Activated CD4-positive, alpha-beta T cell treated with anti-CD3 and anti-CD28 coated beads, Interleukin-2, amount 10 ng/mL, durations not matched to agents 24 days and 14 days (primary cell): ENCODE results near the gene PCDH9. TPM values are rescaled to one million over a fixed set of nuclear protein-coding genes. Genes with fewer than 3 reads are reported as not detected.

Source experiments
- DNase-seq: peaks from one replicate; pipeline ENCODE4 v3.0.0; 2022
- H3K27ac Mint-ChIP-seq: one replicate; pipeline ENCODE4 v1.8.0; 2022; ENCODE audit warnings: mild to moderate bottlenecking, mixed read lengths
- H3K27me3 Mint-ChIP-seq: one replicate; pipeline ENCODE4 v1.8.0; 2022; ENCODE audit warnings: mixed read lengths
- H3K36me3 Mint-ChIP-seq: one replicate; pipeline ENCODE4 v1.8.0; 2022; ENCODE audit warnings: low read depth, mild to moderate bottlenecking, mixed read lengths
- H3K4me1 Mint-ChIP-seq: one replicate; pipeline ENCODE4 v1.8.0; 2021; ENCODE audit warnings: mixed read lengths
- H3K4me3 Mint-ChIP-seq: one replicate; pipeline ENCODE4 v1.8.0; 2022; ENCODE audit warnings: mild to moderate bottlenecking, moderate library complexity, mixed read lengths
- H3K9me3 Mint-ChIP-seq: one replicate; pipeline ENCODE4 v1.8.0; 2021; ENCODE audit warnings: mixed read lengths
- intact Hi-C: fragments of 100-400 bp; cut with micrococcal nuclease; formaldehyde crosslinking; loops from one replicate; pipeline ENCODE4 v1.15.1; 2023
- total RNA-seq: library from RNA; stranded (reverse); gene quantifications from 2 replicates; pipeline ENCODE4 v1.2.3, GENCODE V29; 2022

The PCDH9 gene
- total RNA-seq, 1 donor from 2014 or later: 0.09 TPM

DNA sequence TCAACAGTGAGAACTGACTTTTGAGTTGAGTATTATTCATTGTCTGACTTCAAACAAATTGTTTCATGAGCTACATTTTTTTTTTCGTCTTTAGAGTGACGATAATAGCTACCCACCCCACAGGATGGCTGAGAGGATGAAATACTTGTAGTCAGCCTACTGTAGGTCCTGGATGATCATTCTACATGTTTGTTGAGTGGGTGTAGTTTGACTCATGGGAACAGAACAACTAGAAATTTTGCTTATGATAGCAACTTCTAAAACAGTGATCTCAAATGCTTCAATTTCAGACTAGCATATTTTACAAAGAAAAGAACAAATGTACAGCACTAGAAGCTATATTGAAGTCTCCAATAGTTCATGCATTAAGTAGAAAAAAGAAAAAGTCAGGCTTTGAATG lies 651.8 kb downstream of the PCDH9 start:
- no peak overlapping the region for H3K27ac Mint-ChIP-seq
- intact Hi-C loops: no loop called here

DNA sequence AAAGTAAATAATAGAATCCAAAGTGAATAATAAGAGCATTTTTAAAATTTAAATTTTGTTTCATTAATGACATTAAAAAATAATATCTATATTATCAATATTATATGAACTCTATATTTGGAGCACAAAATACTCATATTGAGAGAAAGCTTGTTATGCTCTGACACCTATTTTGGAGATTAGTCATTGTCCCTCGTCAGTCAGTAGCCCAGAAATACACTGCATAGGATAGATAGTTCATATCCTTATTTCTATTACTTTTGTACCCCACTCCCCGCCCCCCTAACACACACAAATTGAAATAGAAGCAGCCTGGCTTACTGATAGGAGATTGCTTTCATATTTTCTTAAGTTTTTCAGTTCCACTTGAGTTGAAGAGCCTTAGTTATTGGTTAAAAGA lies 652.8 kb downstream of the PCDH9 start:
- H3K9me3 Mint-ChIP-seq: no peaks in the 10 kb centered on the region
- no peak overlapping the region for H3K27ac Mint-ChIP-seq
- H3K4me3 Mint-ChIP-seq: no peak overlapping the region
- H3K27me3 Mint-ChIP-seq: no peaks in the 10 kb centered on the region
- intact Hi-C loops: no loop called here
- no peak for DNase-seq
- H3K4me1 Mint-ChIP-seq: no peaks in the 10 kb centered on the region
- no peaks in the 10 kb centered on the region for H3K36me3 Mint-ChIP-seq

More for the DNA sequence above, 651.8 kb downstream of the PCDH9 start:
- H3K4me1 Mint-ChIP-seq: no peaks in the 10 kb centered on the region
- H3K36me3 Mint-ChIP-seq: no peaks in the 10 kb centered on the region
- H3K4me3 Mint-ChIP-seq: no peak overlapping the region
- H3K27me3 Mint-ChIP-seq: no peaks in the 10 kb centered on the region
- DNase-seq: no peak
- H3K9me3 Mint-ChIP-seq: no peaks in the 10 kb centered on the region

DNA sequence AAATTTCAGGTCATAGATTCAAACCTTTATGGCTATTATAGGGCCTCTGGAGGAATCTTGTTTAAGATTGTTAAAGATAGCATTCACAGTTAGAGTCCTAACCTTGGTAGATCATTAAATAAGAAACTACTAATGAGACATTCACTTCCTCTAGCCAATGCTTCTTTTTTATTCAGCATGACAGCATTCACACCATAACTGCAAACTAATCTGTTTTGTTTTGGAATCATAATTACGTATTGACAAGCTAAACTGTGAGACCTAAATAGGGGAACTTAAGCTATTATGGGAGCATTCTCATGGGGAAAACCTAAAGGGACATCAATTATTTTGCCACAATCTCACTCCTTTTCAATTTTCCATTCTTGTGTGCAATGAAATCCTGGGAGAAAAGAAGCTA lies 653.8 kb downstream of the PCDH9 start:
- no peaks in the 10 kb centered on the region for H3K9me3 Mint-ChIP-seq
- intact Hi-C loops: no loop called here
- no peaks in the 10 kb centered on the region for H3K27me3 Mint-ChIP-seq
- no peak overlapping the region for H3K4me3 Mint-ChIP-seq
- H3K36me3 Mint-ChIP-seq: no peaks in the 10 kb centered on the region
- H3K4me1 Mint-ChIP-seq: no peaks in the 10 kb centered on the region
- no peak for DNase-seq
- no peak overlapping the region for H3K27ac Mint-ChIP-seq

DNA sequence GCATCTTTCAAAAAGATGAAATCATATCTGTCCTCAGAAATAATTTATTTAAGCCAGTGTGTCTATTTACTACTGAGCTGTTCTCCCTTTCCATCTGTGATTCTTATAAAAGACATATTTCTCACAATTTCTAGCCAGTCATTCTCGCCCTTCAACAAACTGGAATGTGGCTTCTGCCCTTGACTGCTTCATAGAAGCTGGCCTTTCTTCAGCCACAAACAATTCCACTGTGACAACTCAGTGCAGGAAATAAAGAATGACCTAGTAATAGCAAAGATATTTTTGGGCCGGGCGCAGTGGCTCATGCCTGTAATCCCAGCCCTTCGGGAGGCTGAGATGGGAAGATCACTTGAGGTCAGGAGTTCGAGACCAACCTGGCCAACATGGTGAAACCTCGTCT lies 655.5 kb downstream of the PCDH9 start:
- no peak for DNase-seq
- H3K4me1 Mint-ChIP-seq: no peaks in the 10 kb centered on the region
- H3K36me3 Mint-ChIP-seq: no peaks in the 10 kb centered on the region
- no peaks in the 10 kb centered on the region for H3K27me3 Mint-ChIP-seq
- intact Hi-C loops: no loop called here
- no peak overlapping the region for H3K27ac Mint-ChIP-seq
- no peak overlapping the region for H3K4me3 Mint-ChIP-seq
- no peaks in the 10 kb centered on the region for H3K9me3 Mint-ChIP-seq

DNA sequence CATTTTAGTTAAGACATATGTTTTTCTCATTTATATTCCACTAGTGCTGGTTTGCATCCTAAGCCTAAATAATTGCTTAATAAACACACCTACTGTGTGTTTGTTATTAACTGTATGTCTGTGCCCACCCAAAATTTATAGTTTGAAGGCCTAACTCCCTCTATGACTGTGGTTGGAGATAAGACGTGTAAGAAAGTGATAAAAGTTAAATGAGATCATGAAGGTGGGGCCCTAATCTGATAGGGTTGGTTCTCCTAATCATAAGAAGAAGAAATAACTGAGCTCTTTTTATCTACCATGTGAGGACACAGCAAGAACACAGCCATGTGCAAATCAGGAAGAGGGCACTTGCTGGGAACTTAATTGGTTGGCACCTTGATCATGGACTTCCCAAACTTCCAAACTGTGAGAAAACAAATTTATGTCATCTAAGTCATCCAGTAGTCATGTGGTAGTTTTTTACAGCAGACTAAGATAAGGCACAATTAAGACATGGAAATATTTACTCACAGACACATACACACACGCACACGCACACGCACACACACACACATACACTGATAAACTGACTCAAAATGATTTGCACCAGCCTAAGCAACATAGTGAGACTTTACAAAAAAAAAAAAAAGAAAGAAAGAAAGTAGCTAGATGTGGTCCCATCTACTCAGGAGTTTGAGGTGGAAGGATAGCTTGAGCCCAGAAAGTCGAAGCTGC lies 662.1 kb downstream of the PCDH9 start:
- DNase-seq: no peak
- intact Hi-C loops: no loop called here
- Mint-ChIP-seq H3K4me1 (no peaks in the 10 kb centered on the region), H3K27ac (no peak overlapping the region), H3K36me3 (no peaks in the 10 kb centered on the region), H3K4me3 (no peak overlapping the region), H3K27me3 (no peaks in the 10 kb centered on the region), H3K9me3 (peaks cover 5% of the 10 kb centered on the region)

DNA sequence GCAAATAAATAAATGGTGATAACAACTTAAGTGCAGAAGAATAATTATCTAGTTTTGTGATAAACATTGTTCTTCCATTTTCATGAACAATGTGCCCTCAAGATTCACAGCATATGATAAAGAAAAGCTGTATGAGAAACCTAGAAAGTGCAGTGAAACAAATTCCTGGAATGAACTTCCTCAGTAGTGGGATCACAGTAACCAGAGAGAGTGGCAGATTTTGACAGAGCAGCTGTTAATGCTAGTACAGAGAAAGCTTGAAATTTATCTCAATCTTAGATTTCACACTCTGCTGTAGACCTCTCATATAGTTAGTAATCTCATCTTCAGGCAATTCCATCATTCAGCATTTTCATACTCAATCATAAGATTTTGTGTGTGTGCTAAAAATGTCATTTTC lies 664.9 kb downstream of the PCDH9 start:
- H3K27me3 Mint-ChIP-seq: no peaks in the 10 kb centered on the region
- no peak overlapping the region for H3K4me3 Mint-ChIP-seq
- peaks cover 10% of the 10 kb centered on the region for H3K9me3 Mint-ChIP-seq
- no peak for DNase-seq
- H3K4me1 Mint-ChIP-seq: no peaks in the 10 kb centered on the region
- H3K27ac Mint-ChIP-seq: no peak overlapping the region
- H3K36me3 Mint-ChIP-seq: no peaks in the 10 kb centered on the region
- intact Hi-C loops: no loop called here

DNA sequence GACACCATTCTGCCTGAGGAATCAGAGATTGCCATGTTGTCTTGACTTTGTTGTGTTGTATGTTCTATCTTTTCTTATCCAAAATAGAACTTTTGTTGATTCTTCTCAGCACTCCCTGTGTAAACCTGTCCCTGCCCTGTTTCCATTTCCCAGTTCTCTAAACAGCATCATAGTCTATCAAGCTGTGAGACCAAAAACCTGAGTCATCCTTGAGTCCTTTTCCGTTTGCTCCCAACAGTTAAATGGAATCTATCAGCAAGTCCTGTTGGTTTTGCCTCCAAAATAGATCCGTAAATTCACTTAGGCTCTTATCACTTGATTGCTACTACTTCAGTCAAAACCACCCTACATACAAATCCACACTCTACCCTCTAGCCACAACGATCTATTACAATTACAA lies 667.1 kb downstream of the PCDH9 start:
- H3K27me3 Mint-ChIP-seq: no peaks in the 10 kb centered on the region
- H3K4me1 Mint-ChIP-seq: no peaks in the 10 kb centered on the region
- peaks cover 10% of the 10 kb centered on the region for H3K9me3 Mint-ChIP-seq
- intact Hi-C loops: no loop called here
- no peak overlapping the region for H3K4me3 Mint-ChIP-seq
- no peak for DNase-seq
- no peaks in the 10 kb centered on the region for H3K36me3 Mint-ChIP-seq
- H3K27ac Mint-ChIP-seq: no peak overlapping the region

DNA sequence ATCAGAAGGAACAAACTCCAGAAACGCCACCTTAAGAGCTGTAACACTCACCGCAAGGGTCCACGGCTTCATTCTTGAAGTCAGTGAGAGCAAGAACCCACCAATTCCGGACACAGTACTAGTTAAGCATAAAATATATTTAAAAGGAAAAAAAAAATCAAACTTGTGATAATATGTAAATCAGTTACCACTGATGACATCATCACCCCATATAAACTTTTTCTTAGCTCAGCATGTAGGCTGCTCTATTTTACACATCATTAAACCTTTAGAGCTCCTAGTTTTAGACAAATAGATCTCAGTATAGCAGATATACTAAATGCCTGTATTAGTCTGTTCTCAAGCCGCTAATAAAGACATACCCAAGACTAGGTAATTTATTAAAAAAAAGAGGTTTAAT lies 668.1 kb downstream of the PCDH9 start:
- intact Hi-C loops: no loop called here
- no peak for DNase-seq
- Mint-ChIP-seq H3K36me3 (no peaks in the 10 kb centered on the region), H3K27me3 (no peaks in the 10 kb centered on the region), H3K4me3 (no peak overlapping the region), H3K27ac (no peak overlapping the region), H3K4me1 (no peaks in the 10 kb centered on the region), H3K9me3 (peaks cover 10% of the 10 kb centered on the region)

DNA sequence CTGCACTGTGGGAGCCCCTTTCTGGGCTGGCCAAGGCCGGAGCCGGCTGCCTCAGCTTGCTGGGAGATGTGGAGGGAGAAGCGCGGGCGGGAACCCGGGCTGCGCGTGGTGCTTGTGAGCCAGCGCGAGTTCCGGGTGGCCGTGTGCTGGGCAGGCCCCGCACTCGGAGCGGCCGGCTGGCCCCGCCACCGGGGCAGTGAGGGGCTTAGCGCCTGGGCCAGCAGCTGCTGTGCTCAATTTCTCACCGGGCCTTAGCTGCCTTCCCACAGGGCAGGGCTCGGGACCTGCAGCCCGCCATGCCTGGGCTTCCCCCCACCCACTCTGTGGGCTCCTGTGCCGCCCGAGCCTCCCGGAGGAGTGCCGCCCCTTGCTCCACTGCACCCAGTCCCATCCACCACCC lies 669.1 kb downstream of the PCDH9 start:
- Mint-ChIP-seq H3K4me3 (no peak overlapping the region), H3K9me3 (peaks cover 10% of the 10 kb centered on the region), H3K27me3 (no peaks in the 10 kb centered on the region), H3K4me1 (no peaks in the 10 kb centered on the region), H3K36me3 (no peaks in the 10 kb centered on the region), H3K27ac (no peak overlapping the region)
- intact Hi-C loops: no loop called here
- DNase-seq: no peak

DNA sequence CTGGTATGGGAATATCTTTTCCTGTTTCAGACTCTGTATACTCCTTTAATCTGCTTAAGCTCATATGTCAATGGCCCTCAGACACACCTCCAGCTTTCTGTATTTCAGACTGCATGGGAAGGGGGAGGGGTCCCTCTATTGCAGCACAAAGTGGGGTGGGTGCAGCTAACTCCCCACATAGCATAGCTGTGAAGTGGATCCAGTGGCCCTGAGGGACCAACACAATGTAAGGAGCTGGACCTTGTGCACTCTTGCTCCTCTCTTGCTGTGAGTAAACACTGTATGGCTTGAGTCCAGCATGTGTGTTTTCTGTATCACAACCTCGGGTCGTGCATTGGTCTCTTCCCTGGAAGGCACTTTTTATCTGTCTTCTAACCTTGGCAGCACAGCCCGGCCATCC lies 669.9 kb downstream of the PCDH9 start:
- no peak for DNase-seq
- Mint-ChIP-seq H3K27ac (no peak overlapping the region), H3K4me3 (no peak overlapping the region), H3K4me1 (no peaks in the 10 kb centered on the region), H3K27me3 (no peaks in the 10 kb centered on the region), H3K9me3 (peaks cover 10% of the 10 kb centered on the region), H3K36me3 (no peaks in the 10 kb centered on the region)
- intact Hi-C loops: no loop called here

DNA sequence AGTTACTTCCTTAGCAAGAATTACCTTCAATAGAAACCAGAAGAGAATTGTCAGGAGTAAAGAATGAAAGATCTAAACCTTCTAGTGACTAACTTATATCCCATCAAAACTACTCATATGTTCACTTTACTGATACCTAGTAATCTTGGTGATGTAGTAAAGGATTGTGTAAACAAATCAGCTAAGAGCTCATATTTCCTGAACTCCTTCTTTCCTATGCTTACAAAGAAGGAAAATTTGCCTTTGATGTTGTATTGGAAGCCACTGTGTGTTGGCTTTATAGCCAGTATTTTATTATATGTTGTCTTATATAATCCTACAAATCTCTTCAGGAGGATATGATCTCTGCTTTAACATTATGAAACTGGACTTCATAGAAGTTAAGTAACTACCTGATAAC lies 671.0 kb downstream of the PCDH9 start:
- intact Hi-C loops: no loop called here
- H3K36me3 Mint-ChIP-seq: no peaks in the 10 kb centered on the region
- peaks cover 10% of the 10 kb centered on the region for H3K9me3 Mint-ChIP-seq
- no peaks in the 10 kb centered on the region for H3K27me3 Mint-ChIP-seq
- no peak overlapping the region for H3K27ac Mint-ChIP-seq
- DNase-seq: no peak
- no peak overlapping the region for H3K4me3 Mint-ChIP-seq
- H3K4me1 Mint-ChIP-seq: no peaks in the 10 kb centered on the region

DNA sequence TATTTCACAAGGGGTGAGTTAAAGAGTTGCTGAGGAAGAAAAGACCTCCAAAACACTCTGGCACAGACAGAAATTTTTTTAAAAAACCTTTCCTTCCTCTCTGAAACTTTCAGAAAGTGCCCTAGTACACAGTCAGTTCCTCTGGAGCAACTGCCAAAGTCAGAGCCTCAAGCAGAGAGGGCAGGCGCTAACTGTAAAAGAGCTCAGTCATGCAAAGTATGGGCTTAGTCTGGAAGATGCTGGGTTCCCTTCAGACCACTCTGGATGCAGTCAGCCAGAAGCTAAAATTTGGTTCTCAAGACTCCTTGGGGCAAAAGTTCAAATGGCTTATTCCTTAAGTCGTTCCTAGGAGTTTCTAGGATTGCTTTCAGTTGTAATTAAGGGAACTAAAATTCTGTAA lies 671.6 kb downstream of the PCDH9 start:
- no peaks in the 10 kb centered on the region for H3K36me3 Mint-ChIP-seq
- H3K9me3 Mint-ChIP-seq: peaks cover 9% of the 10 kb centered on the region
- no peaks in the 10 kb centered on the region for H3K27me3 Mint-ChIP-seq
- DNase-seq: no peak
- no peak overlapping the region for H3K4me3 Mint-ChIP-seq
- intact Hi-C loops: no loop called here
- no peaks in the 10 kb centered on the region for H3K4me1 Mint-ChIP-seq
- H3K27ac Mint-ChIP-seq: no peak overlapping the region

DNA sequence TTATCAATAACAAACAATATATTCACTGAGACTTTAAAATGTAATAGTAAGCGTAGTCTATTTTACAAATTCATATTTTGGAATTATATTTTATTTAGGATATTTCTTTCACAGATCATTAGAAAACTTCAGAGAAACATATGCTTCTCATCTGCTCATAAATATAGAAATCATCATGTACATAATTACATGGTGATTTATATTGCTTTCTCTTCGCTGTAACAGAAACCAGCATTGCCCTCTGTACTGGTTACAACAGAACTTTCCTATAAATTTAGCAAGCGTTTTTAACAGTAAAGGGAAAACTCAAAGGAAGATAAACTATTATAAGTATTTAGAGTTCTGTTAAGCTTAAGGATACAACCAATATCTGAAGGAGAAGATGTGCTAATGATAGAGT lies 672.8 kb downstream of the PCDH9 start:
- H3K36me3 Mint-ChIP-seq: no peaks in the 10 kb centered on the region
- intact Hi-C loops: no loop called here
- DNase-seq: no peak
- H3K9me3 Mint-ChIP-seq: peaks cover 1% of the 10 kb centered on the region
- no peaks in the 10 kb centered on the region for H3K4me1 Mint-ChIP-seq
- H3K27ac Mint-ChIP-seq: no peak overlapping the region
- H3K4me3 Mint-ChIP-seq: no peak overlapping the region
- H3K27me3 Mint-ChIP-seq: no peaks in the 10 kb centered on the region

DNA sequence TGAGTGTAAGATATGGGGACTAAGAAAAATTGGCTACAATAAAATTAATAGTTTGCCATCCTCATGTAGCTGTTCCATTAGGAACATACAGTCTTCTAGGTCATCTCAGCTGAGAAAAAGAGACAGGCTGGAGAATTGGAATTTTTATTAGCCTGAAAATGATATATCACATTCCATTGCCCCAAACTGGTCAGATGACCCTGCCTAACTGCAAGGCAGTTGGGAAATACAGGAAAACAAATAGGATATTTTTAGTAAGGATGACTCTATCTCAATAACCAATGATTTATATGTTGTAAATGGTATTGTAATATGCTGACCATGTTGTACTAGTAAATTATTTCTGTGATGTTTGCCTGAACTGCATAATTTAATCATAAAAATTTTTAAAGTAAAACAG lies 673.8 kb downstream of the PCDH9 start:
- no peaks in the 10 kb centered on the region for H3K4me1 Mint-ChIP-seq
- H3K27me3 Mint-ChIP-seq: no peaks in the 10 kb centered on the region
- intact Hi-C loops: no loop called here
- no peaks in the 10 kb centered on the region for H3K9me3 Mint-ChIP-seq
- DNase-seq: no peak
- H3K36me3 Mint-ChIP-seq: no peaks in the 10 kb centered on the region
- H3K4me3 Mint-ChIP-seq: no peak overlapping the region
- H3K27ac Mint-ChIP-seq: no peak overlapping the region

DNA sequence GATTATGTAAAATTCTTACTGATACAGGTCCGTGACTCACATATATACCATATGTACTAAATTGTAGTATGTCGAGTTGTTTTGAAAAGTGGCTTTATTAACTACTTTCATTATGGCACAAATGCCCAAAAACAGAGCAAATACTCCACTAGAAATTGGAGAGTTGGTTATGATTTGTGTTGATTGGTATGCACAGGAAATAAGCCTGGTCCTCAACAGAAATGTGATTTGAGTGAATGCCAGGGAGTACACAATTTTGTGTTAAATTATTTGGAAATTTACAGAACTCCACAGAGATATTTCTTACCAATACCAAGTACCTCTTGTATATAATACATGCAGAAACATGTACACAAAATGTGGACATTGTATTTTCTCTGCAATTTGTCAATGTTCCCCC lies 676.7 kb downstream of the PCDH9 start:
- no peaks in the 10 kb centered on the region for H3K27me3 Mint-ChIP-seq
- intact Hi-C loops: no loop called here
- H3K27ac Mint-ChIP-seq: no peak overlapping the region
- no peaks in the 10 kb centered on the region for H3K4me1 Mint-ChIP-seq
- no peak for DNase-seq
- H3K4me3 Mint-ChIP-seq: no peak overlapping the region
- no peaks in the 10 kb centered on the region for H3K36me3 Mint-ChIP-seq
- no peaks in the 10 kb centered on the region for H3K9me3 Mint-ChIP-seq
